Suprapubic skin (tissue), 4 donors: ENCODE measurements around the gene LHX6.

Source experiments
- EP300 ChIP-seq: sonication (generic); formaldehyde crosslinking; IDR thresholded peaks from one replicate; pipeline ENCODE4 v1.6.1; 2017; ENCODE audit warnings: antibody characterized with exemption
- POLR2A ChIP-seq, 2 donors: fragments of 450-650 bp; IDR thresholded peaks; one replicate each; pipeline ENCODE4 v1.6.1; 2017; ENCODE audit warnings: antibody characterized with exemption in 2 of 2, mild to moderate bottlenecking in 2 of 2, moderate library complexity in 2 of 2
- POLR2AphosphoS5 ChIP-seq, 3 donors: sonication (generic); formaldehyde crosslinking; IDR thresholded peaks; one replicate each; pipeline ENCODE4 v1.6.1; 2017; ENCODE audit warnings: antibody characterized with exemption in 3 of 3
- TF ChIP-seq, protein P1 (sequence below), 2 donors: fragments of 200-600 bp in 1 of 2; fragments of 450-650 bp in 1 of 2; sonication (generic) in 1 of 2; IDR thresholded peaks; one replicate each; pipeline ENCODE4 v1.5.1; 2016 to 2019; ENCODE audit warnings: antibody characterized with exemption in 2 of 2, mild to moderate bottlenecking in 1 of 2, moderate library complexity in 1 of 2

DNA sequence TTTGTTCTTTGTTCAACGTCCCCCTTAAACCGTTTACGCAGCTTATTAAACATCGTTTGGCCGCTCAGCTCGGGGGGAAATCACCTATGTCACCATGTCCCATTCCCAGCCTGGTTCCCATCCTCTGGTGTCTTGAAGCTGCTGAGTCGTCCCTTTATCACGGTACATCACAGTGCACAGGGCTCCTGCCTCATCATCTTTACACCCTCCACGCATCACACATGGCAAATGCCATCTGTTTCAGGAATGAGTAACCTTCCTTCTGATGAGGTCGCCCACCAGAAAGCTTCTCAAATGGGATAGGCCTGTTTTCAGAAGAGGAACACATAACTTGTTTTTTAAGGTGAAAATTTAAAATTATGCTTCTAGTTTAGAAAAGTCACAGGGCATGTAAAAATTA, 7.9 kb upstream of the LHX6 start:
- TF ChIP-seq, protein P1, sequence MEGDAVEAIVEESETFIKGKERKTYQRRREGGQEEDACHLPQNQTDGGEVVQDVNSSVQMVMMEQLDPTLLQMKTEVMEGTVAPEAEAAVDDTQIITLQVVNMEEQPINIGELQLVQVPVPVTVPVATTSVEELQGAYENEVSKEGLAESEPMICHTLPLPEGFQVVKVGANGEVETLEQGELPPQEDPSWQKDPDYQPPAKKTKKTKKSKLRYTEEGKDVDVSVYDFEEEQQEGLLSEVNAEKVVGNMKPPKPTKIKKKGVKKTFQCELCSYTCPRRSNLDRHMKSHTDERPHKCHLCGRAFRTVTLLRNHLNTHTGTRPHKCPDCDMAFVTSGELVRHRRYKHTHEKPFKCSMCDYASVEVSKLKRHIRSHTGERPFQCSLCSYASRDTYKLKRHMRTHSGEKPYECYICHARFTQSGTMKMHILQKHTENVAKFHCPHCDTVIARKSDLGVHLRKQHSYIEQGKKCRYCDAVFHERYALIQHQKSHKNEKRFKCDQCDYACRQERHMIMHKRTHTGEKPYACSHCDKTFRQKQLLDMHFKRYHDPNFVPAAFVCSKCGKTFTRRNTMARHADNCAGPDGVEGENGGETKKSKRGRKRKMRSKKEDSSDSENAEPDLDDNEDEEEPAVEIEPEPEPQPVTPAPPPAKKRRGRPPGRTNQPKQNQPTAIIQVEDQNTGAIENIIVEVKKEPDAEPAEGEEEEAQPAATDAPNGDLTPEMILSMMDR (IDR thresholded peaks at IDR 0.05): no peak
- TF ChIP-seq POLR2A (IDR thresholded peaks at IDR 0.05) (no peak), EP300 (no peak), POLR2AphosphoS5 (IDR thresholded peaks at IDR 0.05) (no peak)
